GM12873 (cell line): ENCODE measurements around the gene IL1RAP.

ENCODE experiments used
- TF ChIP-seq, protein P1 (sequence below): IDR thresholded peaks from 2 replicates; pipeline ENCODE4 v1.5.1; 2012; ENCODE audit warnings: low read depth, mild to moderate bottlenecking, moderate library complexity, low read length, control low read depth; ENCODE audit not compliant: insufficient read depth; ENCODE audit errors: missing control alignments

IL1RAP gene

DNA sequence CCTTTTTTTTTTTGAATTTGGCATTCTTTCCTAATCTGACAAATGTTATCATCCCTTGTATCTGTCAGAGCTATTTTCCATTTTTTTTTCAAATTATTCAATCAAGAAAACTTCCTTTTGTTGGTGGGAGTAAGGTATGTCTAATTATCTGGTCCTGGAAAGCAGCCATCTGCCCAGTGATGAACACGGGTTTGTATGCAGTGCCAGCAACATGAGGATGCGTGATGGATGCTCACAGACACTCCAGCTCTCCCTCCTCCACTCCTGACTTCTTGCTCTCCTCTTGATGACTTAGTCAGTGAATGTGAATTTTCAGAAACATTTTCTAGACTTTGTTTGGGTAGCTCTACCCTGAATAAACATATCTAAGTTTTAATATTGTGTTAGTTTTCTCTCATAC, 79.2 kb downstream of the IL1RAP start:
- TF ChIP-seq, protein P1, sequence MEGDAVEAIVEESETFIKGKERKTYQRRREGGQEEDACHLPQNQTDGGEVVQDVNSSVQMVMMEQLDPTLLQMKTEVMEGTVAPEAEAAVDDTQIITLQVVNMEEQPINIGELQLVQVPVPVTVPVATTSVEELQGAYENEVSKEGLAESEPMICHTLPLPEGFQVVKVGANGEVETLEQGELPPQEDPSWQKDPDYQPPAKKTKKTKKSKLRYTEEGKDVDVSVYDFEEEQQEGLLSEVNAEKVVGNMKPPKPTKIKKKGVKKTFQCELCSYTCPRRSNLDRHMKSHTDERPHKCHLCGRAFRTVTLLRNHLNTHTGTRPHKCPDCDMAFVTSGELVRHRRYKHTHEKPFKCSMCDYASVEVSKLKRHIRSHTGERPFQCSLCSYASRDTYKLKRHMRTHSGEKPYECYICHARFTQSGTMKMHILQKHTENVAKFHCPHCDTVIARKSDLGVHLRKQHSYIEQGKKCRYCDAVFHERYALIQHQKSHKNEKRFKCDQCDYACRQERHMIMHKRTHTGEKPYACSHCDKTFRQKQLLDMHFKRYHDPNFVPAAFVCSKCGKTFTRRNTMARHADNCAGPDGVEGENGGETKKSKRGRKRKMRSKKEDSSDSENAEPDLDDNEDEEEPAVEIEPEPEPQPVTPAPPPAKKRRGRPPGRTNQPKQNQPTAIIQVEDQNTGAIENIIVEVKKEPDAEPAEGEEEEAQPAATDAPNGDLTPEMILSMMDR = no peak

DNA sequence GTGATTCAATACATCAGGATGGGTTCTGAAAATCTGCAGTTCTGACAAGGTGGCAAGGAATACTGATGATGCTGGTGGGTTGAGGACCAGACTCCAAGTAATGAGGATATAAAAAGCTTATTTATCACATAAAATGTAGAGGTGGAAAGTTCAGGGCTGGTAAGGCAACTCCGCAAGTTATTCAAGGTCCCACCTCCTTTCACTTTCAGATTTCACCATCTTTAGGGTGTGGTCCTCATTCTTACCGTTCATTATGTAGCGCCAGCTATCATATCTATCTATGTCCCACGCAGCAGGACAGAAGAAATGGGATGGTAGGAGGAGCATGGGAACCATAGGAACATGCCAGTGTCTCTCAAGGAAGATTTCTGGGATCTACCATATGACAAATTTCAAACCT, 80.3 kb downstream of the IL1RAP start:
- TF ChIP-seq, protein P1 = no peak

DNA sequence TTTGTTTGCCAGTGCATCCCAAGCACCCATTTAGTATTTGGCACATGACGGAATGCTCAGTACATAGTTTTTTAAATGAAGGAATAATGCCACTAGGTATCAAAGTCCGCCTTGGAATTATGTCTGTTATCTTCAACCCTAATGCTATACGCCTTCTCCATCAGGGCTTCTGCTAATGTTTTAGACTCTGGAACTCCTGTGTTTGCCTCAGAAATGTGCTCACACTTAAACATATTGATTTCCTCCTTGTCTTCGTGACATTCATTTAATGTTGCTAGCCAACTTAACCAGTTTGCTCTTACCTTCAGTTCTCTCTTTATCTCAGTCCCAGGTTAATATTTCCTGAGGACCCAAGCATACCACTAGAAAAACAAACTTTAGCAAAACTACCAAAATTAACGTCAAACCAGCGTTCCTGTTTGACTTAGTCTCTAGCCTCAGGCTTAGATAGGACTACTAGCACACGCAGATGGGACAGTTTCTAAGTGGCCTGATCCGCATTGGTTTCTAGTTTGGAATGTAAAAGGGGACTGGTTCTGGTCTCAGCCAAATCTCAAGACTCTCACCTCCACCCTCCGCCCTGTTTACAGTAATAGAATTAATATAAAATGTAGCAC, 81.4 kb downstream of the IL1RAP start:
- TF ChIP-seq, protein P1 = no peak

DNA sequence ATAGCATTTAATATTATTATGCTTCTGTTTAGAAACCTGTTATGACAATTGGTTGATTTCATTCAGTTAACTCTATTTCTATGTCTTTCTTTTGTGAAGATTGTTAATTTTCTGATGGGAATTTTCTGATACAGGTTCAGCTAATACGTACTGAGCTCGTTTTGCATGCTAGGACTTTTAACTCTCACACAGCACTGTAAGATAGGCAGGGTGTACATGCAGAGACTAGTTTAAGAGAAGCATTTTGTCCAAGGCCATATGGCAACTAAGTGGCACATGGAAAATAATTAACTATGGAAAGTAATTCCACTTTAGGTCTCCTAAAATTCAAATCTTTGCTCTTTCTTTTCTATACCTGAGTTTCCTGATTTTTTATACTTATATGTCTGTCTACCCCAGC, 81.9 kb downstream of the IL1RAP start:
- TF ChIP-seq, protein P1 = no peak

DNA sequence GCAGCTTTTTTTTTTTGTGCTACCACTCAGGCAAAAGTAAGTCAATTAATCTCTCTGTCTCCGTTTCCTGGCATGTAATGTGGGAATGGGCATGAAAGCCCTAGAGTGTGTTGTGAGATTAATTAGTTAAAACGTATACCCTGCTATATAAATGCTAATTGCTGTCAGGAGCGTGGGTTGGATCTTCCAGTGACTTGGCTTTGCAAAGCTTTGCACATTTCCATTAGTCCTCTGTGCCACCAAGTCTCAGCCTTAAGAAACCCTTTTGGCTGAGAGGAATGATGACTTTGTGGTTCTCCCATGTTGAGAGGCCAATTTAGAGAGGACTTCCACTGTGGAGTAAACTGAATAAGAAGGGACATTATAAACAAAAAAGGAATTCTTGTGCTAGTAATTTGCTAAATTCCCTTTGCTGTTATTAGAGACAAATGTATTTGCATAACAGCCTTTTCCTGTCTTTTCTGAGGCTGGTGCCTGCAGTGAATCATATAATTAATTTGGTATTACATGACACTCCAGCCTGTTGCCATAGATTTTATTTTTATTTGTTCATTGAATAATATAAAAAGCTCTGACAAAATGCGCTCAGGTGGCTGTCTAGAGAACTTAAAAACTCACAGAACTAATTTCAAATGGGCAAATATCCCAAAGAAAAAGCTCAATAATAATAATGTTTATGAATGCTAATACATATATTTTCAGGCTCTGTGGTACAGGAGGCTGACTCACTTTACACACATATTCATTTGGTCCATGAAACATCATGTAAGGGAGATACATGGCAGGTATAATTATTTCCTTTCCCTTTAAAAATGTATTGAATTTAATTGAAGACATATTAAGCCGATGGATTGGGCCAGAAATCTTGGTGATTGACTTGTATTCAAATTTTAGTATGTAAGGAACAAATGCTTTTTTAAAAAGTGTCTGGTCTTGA, 82.7 kb downstream of the IL1RAP start:
- TF ChIP-seq, protein P1 = no peak

DNA sequence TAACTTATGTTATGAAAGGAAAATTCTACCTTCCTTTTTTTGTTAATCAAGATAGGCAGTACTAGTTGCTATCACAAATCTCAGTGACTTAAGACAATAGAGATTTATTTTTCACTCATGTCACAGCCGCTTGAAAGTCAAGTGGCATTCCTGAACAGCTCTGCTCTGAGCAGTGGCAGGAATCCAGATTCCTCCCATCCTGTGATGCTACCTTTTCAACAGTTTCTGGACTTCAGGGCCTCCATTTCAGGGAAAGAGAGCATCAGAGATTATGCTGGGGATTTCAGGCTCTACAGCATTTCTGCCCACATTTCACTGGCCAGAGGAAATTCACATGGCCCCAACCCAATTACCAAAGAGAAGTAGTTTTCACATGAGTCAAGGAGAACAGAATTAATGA, 83.4 kb downstream of the IL1RAP start:
- TF ChIP-seq, protein P1 = no peak

DNA sequence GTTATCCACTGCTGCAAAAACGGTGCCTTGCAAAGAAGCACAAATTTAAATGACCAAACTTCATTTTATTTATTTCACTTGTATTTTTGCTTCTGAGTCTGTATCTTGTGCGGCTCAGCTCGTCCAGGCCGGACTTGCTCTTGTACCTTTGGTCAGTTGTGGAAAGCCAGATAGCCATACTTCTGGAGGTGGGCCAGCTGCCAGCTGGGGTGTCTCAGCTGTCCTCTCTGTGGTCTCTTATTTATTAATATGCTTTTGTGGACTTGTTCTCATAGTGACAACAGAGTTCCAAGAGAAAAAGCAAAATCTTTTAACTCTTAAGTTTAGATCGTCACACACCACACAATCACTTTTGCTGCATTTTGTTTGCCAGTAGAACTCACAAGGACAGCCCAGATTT, 87.7 kb downstream of the IL1RAP start:
- TF ChIP-seq, protein P1 = no peak
